GM13977 (cell line): ENCODE measurements around the gene SYT5.
"Not testable (repeated sequence)": the region's sequence is repeated elsewhere in the genome, so short reads cannot be mapped to it uniquely, and the experiment has no call there.

Source experiments
- DNase-seq: peaks from one replicate; pipeline ENCODE4 v3.0.0; 2012; ENCODE audit warnings: low spot score
- in situ Hi-C: fragments of 300-500 bp; cut with MboI; formaldehyde crosslinking; loops from one replicate; pipeline ENCODE4 v1.12.0; 2022; ENCODE audit warnings: low sequenced_read_pairs, low pct_unique_long_range_greater_than_20kb, mixed read lengths, inconsistent platforms; ENCODE audit not compliant: unreplicated experiment
- TF ChIP-seq, protein P1 (sequence below): IDR thresholded peaks from 2 replicates; pipeline ENCODE4 v1.5.1; 2012; ENCODE audit warnings: mild to moderate bottlenecking, control low read depth; ENCODE audit not compliant: insufficient read depth; ENCODE audit errors: extremely low read depth, missing control alignments

Gene SYT5

DNA sequence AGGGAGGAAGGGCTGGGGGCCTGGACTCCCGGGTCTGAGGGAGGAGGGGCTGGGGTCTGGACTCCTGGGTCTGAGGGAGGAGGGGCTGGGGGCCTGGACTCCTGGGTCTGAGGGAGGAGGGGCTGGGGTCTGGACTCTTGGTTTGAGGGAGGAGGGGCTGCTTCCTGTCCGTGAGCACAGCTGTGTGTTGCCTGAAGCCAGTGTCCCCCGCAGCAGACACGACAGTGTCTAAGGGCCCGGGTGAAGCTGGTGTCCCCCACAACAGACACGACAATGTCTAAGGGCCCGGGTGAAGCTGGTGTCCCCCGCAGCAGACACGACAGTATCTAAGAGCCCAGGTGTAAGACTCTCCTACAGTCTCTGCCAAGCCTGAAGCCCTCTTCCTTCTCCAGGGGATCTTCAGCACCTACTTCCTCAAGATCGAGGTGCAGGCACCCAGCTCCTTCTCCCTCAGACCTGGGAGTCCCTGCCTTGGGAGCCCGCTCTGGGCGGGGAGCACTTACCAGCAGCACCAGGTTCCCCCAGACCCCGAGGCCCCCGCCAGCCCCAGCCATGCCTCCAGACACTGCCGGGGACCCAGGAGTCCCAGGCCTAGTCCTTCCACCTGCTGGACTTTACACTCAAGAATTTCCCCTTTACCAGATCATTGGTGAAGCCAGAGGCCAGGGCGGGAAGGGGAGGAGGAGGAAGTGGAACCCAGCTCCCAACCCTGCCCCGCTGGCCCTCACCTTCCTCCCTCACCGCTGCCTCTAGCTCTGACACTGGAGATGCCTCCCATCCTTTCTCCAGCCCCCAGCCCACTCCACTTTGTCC, 29.0 kb upstream of the SYT5 start, which contains the start of gene PTPRH:
Gene PTPRH (minus strand): TSS at position 622 of the 813 bp plus-strand sequence. CDS start 68 bp downstream, at position 554.
- in situ Hi-C loops, result no loop called here
- no peak for DNase-seq
- TF ChIP-seq, protein P1, sequence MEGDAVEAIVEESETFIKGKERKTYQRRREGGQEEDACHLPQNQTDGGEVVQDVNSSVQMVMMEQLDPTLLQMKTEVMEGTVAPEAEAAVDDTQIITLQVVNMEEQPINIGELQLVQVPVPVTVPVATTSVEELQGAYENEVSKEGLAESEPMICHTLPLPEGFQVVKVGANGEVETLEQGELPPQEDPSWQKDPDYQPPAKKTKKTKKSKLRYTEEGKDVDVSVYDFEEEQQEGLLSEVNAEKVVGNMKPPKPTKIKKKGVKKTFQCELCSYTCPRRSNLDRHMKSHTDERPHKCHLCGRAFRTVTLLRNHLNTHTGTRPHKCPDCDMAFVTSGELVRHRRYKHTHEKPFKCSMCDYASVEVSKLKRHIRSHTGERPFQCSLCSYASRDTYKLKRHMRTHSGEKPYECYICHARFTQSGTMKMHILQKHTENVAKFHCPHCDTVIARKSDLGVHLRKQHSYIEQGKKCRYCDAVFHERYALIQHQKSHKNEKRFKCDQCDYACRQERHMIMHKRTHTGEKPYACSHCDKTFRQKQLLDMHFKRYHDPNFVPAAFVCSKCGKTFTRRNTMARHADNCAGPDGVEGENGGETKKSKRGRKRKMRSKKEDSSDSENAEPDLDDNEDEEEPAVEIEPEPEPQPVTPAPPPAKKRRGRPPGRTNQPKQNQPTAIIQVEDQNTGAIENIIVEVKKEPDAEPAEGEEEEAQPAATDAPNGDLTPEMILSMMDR, result no peak

DNA sequence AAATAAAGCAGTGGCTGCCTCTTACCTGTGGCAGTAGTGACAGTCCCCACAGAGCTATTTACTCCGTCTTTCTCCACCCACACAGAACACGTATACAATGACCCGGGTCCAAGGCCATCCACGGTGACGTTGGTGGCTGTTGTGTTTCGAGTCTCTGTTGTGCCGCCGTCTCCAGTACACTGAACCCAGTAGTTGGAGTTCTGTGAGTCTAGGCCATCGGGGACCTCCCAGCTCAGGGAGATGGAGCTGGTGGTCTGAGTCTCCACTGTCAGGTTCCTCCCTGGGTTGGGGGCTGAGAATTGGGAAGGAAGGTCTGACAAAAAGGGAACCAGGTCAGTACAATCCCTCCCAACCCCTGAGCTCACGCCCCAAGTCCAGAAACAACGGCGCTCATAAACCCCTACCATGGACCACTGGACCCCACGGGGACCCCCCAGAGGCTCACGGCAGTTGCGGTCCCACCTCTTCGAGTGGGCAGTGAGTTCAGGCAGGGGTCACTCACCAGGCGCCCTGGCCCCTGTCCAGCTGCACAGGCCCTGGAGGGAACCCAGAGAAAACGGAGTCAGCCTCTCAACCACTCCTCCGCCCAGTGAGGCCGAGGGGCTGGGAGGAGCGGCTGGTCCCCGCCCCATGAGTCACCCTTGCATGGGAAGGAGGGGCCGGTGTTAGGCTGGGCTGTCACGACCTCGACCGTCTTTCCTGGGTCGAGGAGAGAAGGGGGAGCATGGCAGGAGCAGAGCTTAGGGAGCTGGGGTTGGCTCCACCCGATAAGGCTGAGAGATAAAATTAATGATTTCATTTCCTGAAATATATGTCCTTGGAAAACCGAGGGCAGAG, 26.8 kb upstream of the SYT5 start:
- TF ChIP-seq, protein P1, result no peak
- in situ Hi-C loops, result no loop called here
- no peak for DNase-seq

GRCh38 chr19:55202199-55202598, 22.1 kb upstream of the SYT5 start:
- in situ Hi-C loops, DNase-seq: not testable (repeated sequence)
- TF ChIP-seq, protein P1, result peak; percentile 14

- TF ChIP-seq, protein P1, result no peak
- DNase-seq, result no peak
- in situ Hi-C loops, result no loop called here
These were observed 19.6 kb upstream of the SYT5 start for GRCh38 chr19:55199620-55200204.

DNA sequence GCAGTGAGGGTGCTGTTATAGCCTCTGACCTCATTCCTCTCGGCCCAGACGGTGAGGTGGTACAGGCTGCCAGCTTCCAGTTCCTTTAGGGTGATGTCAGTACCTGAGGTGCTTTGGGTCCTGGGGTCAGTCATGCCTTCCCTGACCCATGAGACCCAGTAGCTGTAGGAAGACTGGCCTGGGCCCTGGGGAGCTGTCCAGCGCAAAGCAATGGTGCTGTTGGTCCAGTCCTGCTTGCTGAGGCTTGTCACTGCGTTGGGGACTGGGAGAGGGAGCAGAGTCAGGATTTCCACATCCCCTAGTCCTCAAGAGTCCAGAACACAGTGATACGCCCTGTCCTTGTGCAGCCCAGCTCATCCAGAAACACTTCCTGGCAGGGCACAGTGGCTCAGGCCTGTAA, 18.6 kb upstream of the SYT5 start:
- DNase-seq, result no peak
- in situ Hi-C loops, result no loop called here
- TF ChIP-seq, protein P1, result no peak

- no peak for DNase-seq
- TF ChIP-seq, protein P1, result no peak
- in situ Hi-C loops, result no loop called here
These were observed 17.4 kb upstream of the SYT5 start for GRCh38 chr19:55197528-55197927.
